HG03097 (cell line): ENCODE measurements around the gene SLC34A1.
"Not testable (repeated sequence)": the region's sequence is repeated elsewhere in the genome, so short reads cannot be mapped to it uniquely, and the experiment has no call there.

ENCODE experiments used
- ATAC-seq: cut with Tn5 transposase; IDR thresholded peaks from one replicate; pipeline ENCODE4 v1.9.1; 2021; ENCODE audit not compliant: unreplicated experiment, low FRiP score

The SLC34A1 gene

GRCh38 chr5:177405312-177405711, 21.1 kb downstream of the SLC34A1 start:
- ATAC-seq = no peak

GRCh38 chr5:177405805-177406204, 21.6 kb downstream of the SLC34A1 start:
- no peak for ATAC-seq

GRCh38 chr5:177409043-177409801, 25.0 kb downstream of the SLC34A1 start, which contains the start of gene F12:
Gene F12 (minus strand): TSS chr5:177409564. CDS start chr5:177409527, 37 bp downstream.
- no peak for ATAC-seq

GRCh38 chr5:177410575-177410974, 26.3 kb downstream of the SLC34A1 start:
- ATAC-seq = no peak

GRCh38 chr5:177412603-177413233, 28.5 kb downstream of the SLC34A1 start:
- ATAC-seq = no peak

- ATAC-seq = no peak
Measured at GRCh38 chr5:177414481-177414880, 30.2 kb downstream of the SLC34A1 start.

- not testable (repeated sequence) for ATAC-seq
Measured at GRCh38 chr5:177417081-177417480, 32.8 kb downstream of the SLC34A1 start.

- no peak for ATAC-seq
Measured at GRCh38 chr5:177419046-177419445, 34.8 kb downstream of the SLC34A1 start.

- not testable (repeated sequence) for ATAC-seq
Measured at GRCh38 chr5:177420472-177420871, 36.2 kb downstream of the SLC34A1 start.

- ATAC-seq = no peak
Measured at GRCh38 chr5:177421062-177421798, 37.0 kb downstream of the SLC34A1 start.

GRCh38 chr5:177423671-177424070, 39.4 kb downstream of the SLC34A1 start:
- ATAC-seq = no peak

GRCh38 chr5:177425196-177425800, 41.1 kb downstream of the SLC34A1 start:
- ATAC-seq = no peak

- peak; percentile 74 for ATAC-seq
Measured at GRCh38 chr5:177425801-177426565, 41.7 kb downstream of the SLC34A1 start.

- ATAC-seq = peak; percentile 7
Measured at GRCh38 chr5:177426566-177427210, 42.5 kb downstream of the SLC34A1 start, which contains the start of gene GRK6. Gene GRK6 (plus strand): TSS chr5:177426676. CDS start chr5:177426846, 170 bp downstream.

GRCh38 chr5:177427211-177427822, 43.1 kb downstream of the SLC34A1 start:
- no peak for ATAC-seq

GRCh38 chr5:177427919-177428573, 43.8 kb downstream of the SLC34A1 start:
- ATAC-seq = no peak

GRCh38 chr5:177428574-177429217, 44.5 kb downstream of the SLC34A1 start:
- ATAC-seq = no peak
